Retinal pigment epithelial cell (primary cell): ENCODE results near the gene PPIA.

ENCODE experiments used
- DNase-seq: peaks from one replicate; pipeline ENCODE4 v3.0.0-alpha.2; 2010; ENCODE audit warnings: low read depth
- H3K4me3 ChIP-seq: 2 replicates; pipeline ENCODE4 v1.5.1; 2011; ENCODE audit warnings: mild to moderate bottlenecking, low read length, control low read depth, moderate library complexity
- TF ChIP-seq, protein P1 (sequence below): conservative IDR thresholded peaks from 2 replicates; pipeline ENCODE4 v1.5.1; 2011; ENCODE audit warnings: low read depth, low read length, control low read depth, inconsistent platforms

The PPIA gene

DNA sequence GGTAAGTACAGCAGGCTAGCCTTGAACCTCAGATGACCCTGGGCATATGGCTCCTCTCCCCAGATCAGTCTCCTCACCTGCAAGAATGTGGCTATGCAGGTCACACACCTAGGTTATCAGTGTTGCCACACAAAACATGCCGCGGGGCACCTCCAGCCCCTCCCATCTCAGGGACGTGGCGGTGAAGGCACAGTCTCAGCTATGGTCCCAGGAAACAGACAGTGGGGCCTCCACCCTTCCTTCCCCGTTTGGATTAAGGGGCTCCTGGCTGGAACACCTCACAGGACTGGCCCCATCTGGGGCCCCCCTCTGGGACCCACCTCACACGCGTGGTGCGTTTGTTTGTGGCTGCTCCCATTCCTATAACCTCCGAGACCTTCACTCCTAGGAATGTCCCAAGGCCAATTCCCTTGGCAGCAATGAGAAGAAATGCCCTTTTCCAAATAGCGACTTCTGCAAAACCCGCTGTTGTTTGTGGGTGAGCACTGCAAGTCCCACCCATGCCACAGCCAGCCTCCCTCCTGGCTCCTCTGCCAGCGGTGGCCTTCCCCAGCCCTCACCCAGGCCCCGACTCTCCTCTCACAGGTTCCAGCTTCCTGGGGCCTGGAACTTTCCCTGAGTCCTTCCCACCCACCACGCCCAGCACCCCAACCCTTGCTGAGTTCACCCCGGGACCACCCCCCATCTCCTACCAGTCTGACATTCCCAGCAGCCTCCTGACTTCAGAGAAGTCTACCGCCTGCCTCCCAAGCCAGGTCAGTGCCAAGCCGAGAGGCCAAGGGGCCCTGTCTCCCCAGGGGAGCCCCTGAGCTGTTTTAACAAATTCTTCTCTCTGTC, 30.7 kb upstream of the PPIA start:
- no peak for DNase-seq
- H3K4me3 ChIP-seq: no peak overlapping the region
- TF ChIP-seq, protein P1, sequence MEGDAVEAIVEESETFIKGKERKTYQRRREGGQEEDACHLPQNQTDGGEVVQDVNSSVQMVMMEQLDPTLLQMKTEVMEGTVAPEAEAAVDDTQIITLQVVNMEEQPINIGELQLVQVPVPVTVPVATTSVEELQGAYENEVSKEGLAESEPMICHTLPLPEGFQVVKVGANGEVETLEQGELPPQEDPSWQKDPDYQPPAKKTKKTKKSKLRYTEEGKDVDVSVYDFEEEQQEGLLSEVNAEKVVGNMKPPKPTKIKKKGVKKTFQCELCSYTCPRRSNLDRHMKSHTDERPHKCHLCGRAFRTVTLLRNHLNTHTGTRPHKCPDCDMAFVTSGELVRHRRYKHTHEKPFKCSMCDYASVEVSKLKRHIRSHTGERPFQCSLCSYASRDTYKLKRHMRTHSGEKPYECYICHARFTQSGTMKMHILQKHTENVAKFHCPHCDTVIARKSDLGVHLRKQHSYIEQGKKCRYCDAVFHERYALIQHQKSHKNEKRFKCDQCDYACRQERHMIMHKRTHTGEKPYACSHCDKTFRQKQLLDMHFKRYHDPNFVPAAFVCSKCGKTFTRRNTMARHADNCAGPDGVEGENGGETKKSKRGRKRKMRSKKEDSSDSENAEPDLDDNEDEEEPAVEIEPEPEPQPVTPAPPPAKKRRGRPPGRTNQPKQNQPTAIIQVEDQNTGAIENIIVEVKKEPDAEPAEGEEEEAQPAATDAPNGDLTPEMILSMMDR: no peak

DNA sequence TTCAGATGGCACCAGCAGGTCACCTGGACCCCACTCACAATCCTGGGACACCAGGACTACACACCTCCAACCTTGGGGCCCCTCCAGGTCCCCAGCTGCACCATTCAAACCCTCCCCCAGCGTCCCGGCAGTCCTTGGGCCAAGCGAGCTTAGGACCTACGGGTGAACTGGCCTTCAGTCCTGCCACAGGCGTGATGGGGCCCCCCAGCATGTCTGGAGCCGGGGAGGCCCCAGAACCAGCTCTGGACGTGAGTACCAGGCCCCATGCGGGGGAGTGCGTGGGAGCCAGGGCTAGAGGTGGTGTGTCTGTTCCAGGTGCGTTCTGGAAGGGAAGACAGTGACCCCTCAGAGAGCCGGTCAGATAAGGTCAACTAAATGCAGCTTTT, 30.1 kb upstream of the PPIA start:
- no peak for DNase-seq
- TF ChIP-seq, protein P1: no peak
- H3K4me3 ChIP-seq: no peak overlapping the region

DNA sequence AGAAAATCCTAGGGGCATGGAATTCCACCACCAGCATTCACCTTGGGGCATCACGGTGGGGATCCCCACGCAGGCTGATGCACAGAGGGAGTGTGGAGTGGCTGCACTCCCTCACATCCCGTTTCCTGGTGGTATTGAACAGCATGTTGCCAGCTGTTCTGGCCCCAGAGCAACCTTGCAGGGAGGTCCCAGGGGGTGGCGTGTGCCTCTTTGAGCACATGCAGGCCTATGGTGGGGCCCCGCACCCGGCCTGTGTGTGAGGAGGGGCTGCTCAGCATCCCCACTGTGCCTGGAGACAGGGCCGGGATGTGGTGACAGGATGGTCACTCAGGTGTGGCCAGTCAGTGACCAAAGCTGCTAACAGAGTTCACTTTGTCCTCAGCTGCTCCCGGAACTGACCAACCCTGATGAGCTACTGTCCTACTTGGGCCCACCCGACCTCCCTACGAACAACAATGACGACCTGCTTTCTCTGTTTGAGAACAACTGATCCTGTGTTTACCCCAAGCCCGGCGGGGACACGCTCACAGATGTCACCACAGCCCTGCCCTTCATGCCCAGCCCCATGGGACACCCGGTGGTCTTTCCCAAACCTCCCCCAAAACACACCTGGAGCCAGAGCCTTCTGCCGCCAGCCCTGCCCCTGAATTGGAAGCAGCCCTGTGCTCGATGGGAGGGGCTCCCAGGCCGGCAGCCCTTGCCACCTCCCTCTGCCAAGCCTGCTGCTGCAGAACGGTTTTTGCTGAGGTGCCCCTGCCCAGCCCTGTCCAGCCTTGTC, 29.2 kb upstream of the PPIA start:
- no peak for DNase-seq
- H3K4me3 ChIP-seq: no peak overlapping the region
- TF ChIP-seq, protein P1: no peak

DNA sequence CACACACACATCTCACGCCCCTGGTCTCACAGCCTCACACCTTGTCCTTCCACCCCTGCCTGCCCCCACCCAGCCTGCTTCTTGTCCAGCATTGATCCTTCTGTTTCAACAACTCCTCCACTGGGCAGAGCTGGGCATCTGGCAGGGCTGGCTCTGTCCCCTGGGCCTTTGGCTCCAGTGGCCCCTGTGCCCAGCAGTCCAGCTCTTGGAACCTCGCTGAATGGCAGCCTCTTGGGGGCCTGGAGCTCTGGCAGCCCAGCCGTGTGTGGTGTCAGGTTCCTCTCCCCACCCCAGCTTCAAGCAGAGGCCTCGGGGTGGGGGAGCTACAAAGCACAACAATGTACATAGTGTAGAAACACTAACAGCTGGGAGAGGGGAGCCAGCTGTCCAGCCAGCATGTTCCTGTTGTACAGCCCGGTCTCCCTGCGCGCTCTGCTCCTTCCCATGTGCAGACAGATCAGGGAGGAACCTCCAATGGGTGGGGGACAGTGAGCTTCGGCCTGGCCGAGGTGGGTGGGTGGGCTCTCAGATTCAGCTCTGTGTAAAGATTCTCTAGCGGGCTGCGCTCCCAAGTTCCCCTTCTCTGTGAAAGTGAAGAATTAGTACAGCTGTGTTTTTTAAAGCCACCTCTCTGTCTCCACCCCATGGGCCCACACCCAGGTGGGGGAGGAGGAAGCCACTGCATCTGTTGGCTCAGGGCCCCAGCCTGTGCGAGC, 28.4 kb upstream of the PPIA start:
- no peak for DNase-seq
- H3K4me3 ChIP-seq: no peak overlapping the region
- TF ChIP-seq, protein P1: no peak

DNA sequence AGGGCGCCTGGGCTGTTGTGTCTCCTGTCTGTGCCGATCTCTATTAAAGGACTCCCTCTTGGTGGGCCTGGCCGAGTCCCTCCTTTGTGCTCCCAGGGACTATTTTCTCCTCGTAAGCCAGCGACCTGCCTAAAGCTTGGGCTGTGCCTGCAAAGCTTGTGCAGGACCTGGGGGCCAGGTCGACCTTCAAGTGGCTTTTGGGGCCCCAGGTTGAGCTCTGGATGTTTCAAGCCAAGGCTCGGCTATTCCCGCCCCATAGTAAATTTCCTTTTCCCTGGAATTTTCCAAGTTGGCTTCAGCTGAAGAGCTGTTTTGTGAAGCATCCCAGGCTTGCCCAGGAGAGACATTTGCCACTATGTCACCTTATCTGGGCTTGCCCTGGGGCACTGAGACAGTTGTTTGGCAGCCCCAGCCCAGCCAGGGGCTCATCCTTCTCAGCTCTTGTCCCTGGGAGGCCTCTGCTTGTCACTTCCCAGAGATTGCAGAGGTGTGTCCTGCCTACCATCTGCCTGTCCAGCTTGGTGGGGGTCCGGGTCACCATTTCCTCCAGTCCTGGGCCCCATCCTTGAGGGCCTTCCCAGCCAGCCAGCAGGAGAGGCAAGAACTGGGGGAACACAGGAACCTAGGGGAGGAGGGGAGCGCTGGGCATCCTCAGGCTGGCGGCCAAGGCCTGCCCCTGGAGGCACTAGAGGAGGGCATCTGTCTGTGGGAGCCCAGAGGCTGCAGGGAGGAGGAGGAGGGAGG, 27.7 kb upstream of the PPIA start:
- TF ChIP-seq, protein P1: no peak
- H3K4me3 ChIP-seq: no peak overlapping the region
- DNase-seq: no peak

DNA sequence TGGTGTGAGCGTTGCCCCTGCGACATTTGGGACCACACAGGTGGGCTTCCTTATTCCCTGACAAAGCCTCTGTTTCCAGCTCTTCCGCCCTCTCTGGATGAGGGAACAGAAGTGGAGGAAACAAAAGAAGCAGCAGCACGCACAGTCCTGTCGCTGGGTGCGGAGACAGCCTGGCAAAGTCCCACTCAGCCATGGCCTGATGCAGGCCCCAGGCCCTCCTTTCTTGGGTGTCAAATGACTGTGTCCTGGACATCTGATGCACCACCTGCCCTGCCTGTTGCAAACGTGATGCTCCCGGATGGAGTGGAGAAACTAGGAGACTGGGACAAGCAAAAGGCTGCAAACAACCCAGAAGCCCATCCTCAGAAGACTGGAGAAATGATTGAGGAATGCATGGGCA, 27.1 kb upstream of the PPIA start:
- no peak overlapping the region for H3K4me3 ChIP-seq
- TF ChIP-seq, protein P1: no peak
- no peak for DNase-seq
